ENCODE measurements around the gene XYLT2. TPM values are rescaled to one million over a fixed set of nuclear protein-coding genes. Genes with fewer than 3 reads are reported as not detected.

Gene XYLT2
- total and polyA plus RNA-seq, 2 of the 8 experiments (the other 6 are each of a cell fraction or from before 2014, with no cell fraction given) = 28.0 to 29.9 TPM

GRCh38 chr17:50407921-50408320 lies 62.0 kb downstream of the XYLT2 start:
- Histone ChIP-seq H3K79me2 (ENCODE audit: control insufficient read depth in 1 of 2, insufficient read depth in 2 of 2, low read length in 2 of 2) (no peaks in the 10 kb centered on the region), H3K79me1 (ENCODE audit: low read depth, low read length) (no peaks in the 10 kb centered on the region), H3K9ac (replicated peaks in 1 of 4; ENCODE audit: extremely low read depth in 1 of 4, low read depth in 3 of 4, low read length in 3 of 4) (no peak overlapping the region), H3K14ac (ENCODE audit: insufficient read length) (no peak overlapping the region), H4K20me1 (replicated peaks in 1 of 2; ENCODE audit: control insufficient read depth in 1 of 2, insufficient read depth in 2 of 2, low read length in 2 of 2) (no peaks in the 10 kb centered on the region), H3K4ac (replicated peaks; ENCODE audit: insufficient read length, low read depth, low read length) (no peak overlapping the region), H4K8ac (ENCODE audit: extremely low read depth, insufficient read depth, low read length) (no peak overlapping the region), H4K5ac (ENCODE audit: insufficient read length, low read depth, low read length) (no peak overlapping the region), H3K36me3 (ENCODE audit: control insufficient read depth in 2 of 4, insufficient read depth in 4 of 4, low read length in 3 of 4) (no peaks in the 10 kb centered on the region), H3K9me3 (ENCODE audit: insufficient read depth in 2 of 2, low read depth in 1 of 2, low read length in 1 of 2) (no peaks in the 10 kb centered on the region), H4K91ac (replicated peaks; ENCODE audit: insufficient read length, low read length) (no peak overlapping the region), H3K4me1 (replicated peaks in 1 of 4; ENCODE audit: control insufficient read depth in 3 of 4, insufficient read depth in 4 of 4, low read length in 3 of 4) (peaks cover 0 to under 1% (median 0%) of the 10 kb centered on the region in 4 experiments; a peak in 1 of 7 replicates), H2BK15ac (ENCODE audit: low read length) (no peak overlapping the region), H3K23me2 (ENCODE audit: low read depth, low read length) (no peaks in the 10 kb centered on the region), H2AFZ (ENCODE audit: low read length) (no peak overlapping the region), H2BK120ac (replicated peaks; ENCODE audit: low read depth, low read length) (no peak overlapping the region), H2BK5ac (ENCODE audit: low read depth, low read length) (no peak overlapping the region), H2BK12ac (ENCODE audit: low read depth, low read length) (no peak overlapping the region), H3K4me2 (ENCODE audit: insufficient read depth in 1 of 2, low read depth in 2 of 2, low read length in 2 of 2) (no peak overlapping the region), H3K23ac (ENCODE audit: insufficient read length) (no peak overlapping the region), H3K4me3 (ENCODE audit: extremely low read depth in 1 of 4, insufficient read depth in 2 of 4, low read depth in 3 of 4, low read length in 4 of 4) (no peak overlapping the region), H3K56ac (replicated peaks; ENCODE audit: insufficient read length, low read depth, low read length) (no peak overlapping the region), H2BK20ac (ENCODE audit: low read length) (no peak overlapping the region), H3K27ac (ENCODE audit: low read depth, low read length) (no peak overlapping the region), H3K27me3 (replicated peaks in 1 of 4; ENCODE audit: control insufficient read depth in 3 of 4, extremely low read depth in 1 of 4, insufficient read depth in 3 of 4, low read length in 3 of 4) (no peaks in the 10 kb centered on the region; a peak in 2 of 7 replicates), H2AK5ac (ENCODE audit: low read depth, low read length) (no peak overlapping the region), H3K18ac (ENCODE audit: extremely low read depth, low read length) (no peak overlapping the region)
- FAIRE-seq (no peak), DNase-seq (ENCODE audit: low read depth in 1 of 2, low spot score in 2 of 2) (no peak)
- TF ChIP-seq RBBP5 (IDR thresholded peaks at IDR 0.05; ENCODE audit: borderline replicate concordance, low read depth, low read length) (no peak), FOSL1 (IDR thresholded peaks at IDR 0.05; ENCODE audit: insufficient read depth, low read depth, low read length) (no peak), HDAC6 (IDR thresholded peaks at IDR 0.05; ENCODE audit: low read depth, low read length) (no peak), SIN3A (conservative IDR thresholded peaks at IDR 0.05 in 1 of 2, IDR thresholded peaks at IDR 0.05 in 1 of 2; ENCODE audit: low read depth in 1 of 2, low read length in 2 of 2) (no peak), KDM1A (IDR thresholded peaks at IDR 0.05; ENCODE audit: borderline replicate concordance, low read length) (no peak), BRCA1 (IDR thresholded peaks at IDR 0.05; ENCODE audit: low read depth, low read length) (no peak), EZH2 (IDR thresholded peaks at IDR 0.05; ENCODE audit: low read depth, low read length, severe bottlenecking) (no peak), NRF1 (IDR thresholded peaks at IDR 0.05; ENCODE audit: low read depth, low read length) (no peak), BACH1 (IDR thresholded peaks at IDR 0.05; ENCODE audit: low read length) (no peak), RAD21 (IDR thresholded peaks at IDR 0.05 in 1 of 2, conservative IDR thresholded peaks at IDR 0.05 in 1 of 2; ENCODE audit: low read depth in 2 of 2, low read length in 2 of 2) (no peak), SP2 (IDR thresholded peaks at IDR 0.05; ENCODE audit: low read length) (no peak), MAFK (IDR thresholded peaks at IDR 0.05; ENCODE audit: low read depth, low read length) (no peak), CBX8 (IDR thresholded peaks at IDR 0.05; ENCODE audit: borderline replicate concordance, low read depth, low read length) (no peak)
- CTCF ChIA-PET (ENCODE audit: partially characterized antibody) = interaction anchor here (5.5 kb wide), 1 partner anchor 11 kb away, joined by 32 read pairs; the partner anchor contains the start of gene LRRC59
- POLR2A ChIA-PET (ENCODE audit: partially characterized antibody) = interaction anchor here (0.6 kb wide), 1 partner anchor 103 kb away, joined by 3 read pairs; no protein-coding TSS in a partner anchor
- WGBS, 2 experiments (ENCODE audit: extremely low coverage in 1 of 2, insufficient coverage in 1 of 2, insufficient read length in 1 of 2, insufficient replicate concordance in 2 of 2, low coverage in 1 of 2, low lambda C conversion rate in 2 of 2, missing lambda C conversion rate in 1 of 2) = 67% methylated on average over 4 of the region's 4 CpGs; no CpG with 5 or more reads in 1 of the 2 experiments
